Mesendoderm (in vitro differentiated cells): ENCODE data around the gene MYO16.

ENCODE experiments used
- DNase-seq: peaks from one replicate; pipeline ENCODE4 v3.0.0; 2013
- H2AK5ac ChIP-seq: 2 replicates; pipeline ENCODE4 v1.6.1; 2013; ENCODE audit warnings: low read length, inconsistent platforms
- H2BK120ac ChIP-seq: 2 replicates; pipeline ENCODE4 v1.6.1; 2013; ENCODE audit warnings: low read depth, mild to moderate bottlenecking, low read length, moderate library complexity, mixed read lengths
- H2BK15ac ChIP-seq: replicated peaks from 2 replicates; pipeline ENCODE4 v1.6.1; 2013; ENCODE audit warnings: low read depth, mild to moderate bottlenecking, moderate library complexity
- H2BK5ac ChIP-seq: 2 replicates; pipeline ENCODE4 v1.6.1; 2013; ENCODE audit warnings: low read length, inconsistent platforms
- H3K18ac ChIP-seq: 2 replicates; pipeline ENCODE4 v1.6.1; 2013; ENCODE audit warnings: mild to moderate bottlenecking, low read length, mixed read lengths
- H3K23ac ChIP-seq: one replicate; pipeline ENCODE4 v1.6.1; 2013; ENCODE audit warnings: low read length
- H3K27ac ChIP-seq: 2 replicates; pipeline ENCODE4 v1.5.1; 2013; ENCODE audit warnings: low read depth, mild to moderate bottlenecking, inconsistent platforms, low read length, moderate library complexity
- H3K27me3 ChIP-seq: 2 replicates; pipeline ENCODE4 v1.6.1; 2013; ENCODE audit warnings: low read length, control low read depth, mild to moderate bottlenecking, inconsistent platforms; ENCODE audit not compliant: insufficient read depth, poor library complexity
- H3K36me3 ChIP-seq: 2 replicates; pipeline ENCODE4 v1.6.1; 2013; ENCODE audit warnings: low read length, inconsistent platforms; ENCODE audit not compliant: control insufficient read depth, insufficient read depth
- H3K4ac ChIP-seq: one replicate; pipeline ENCODE4 v1.6.1; 2013; ENCODE audit warnings: low read depth, mild to moderate bottlenecking, low read length, moderate library complexity
- H3K4me1 ChIP-seq: 2 replicates; pipeline ENCODE4 v1.6.1; 2013; ENCODE audit warnings: low read depth, low read length, inconsistent platforms; ENCODE audit not compliant: control insufficient read depth
- H3K4me2 ChIP-seq: 2 replicates; pipeline ENCODE4 v1.6.1; 2013; ENCODE audit warnings: low read length
- H3K4me3 ChIP-seq: 2 replicates; pipeline ENCODE4 v1.5.1; 2013; ENCODE audit warnings: mild to moderate bottlenecking, low read length
- H3K56ac ChIP-seq: one replicate; pipeline ENCODE4 v1.6.1; 2013; ENCODE audit warnings: low read length
- H3K79me1 ChIP-seq: 2 replicates; pipeline ENCODE4 v1.6.1; 2013; ENCODE audit warnings: low read length, inconsistent platforms
- H3K79me2 ChIP-seq: 2 replicates; pipeline ENCODE4 v1.6.1; 2013; ENCODE audit warnings: mild to moderate bottlenecking, low read length; ENCODE audit not compliant: control insufficient read depth, insufficient read depth
- H3K9ac ChIP-seq: 2 replicates; pipeline ENCODE4 v1.6.1; 2013; ENCODE audit warnings: low read length, inconsistent platforms
- H4K5ac ChIP-seq: one replicate; pipeline ENCODE4 v1.6.1; 2013; ENCODE audit warnings: low read length
- H4K8ac ChIP-seq: one replicate; pipeline ENCODE4 v1.6.1; 2013; ENCODE audit warnings: low read depth, mild to moderate bottlenecking, control low read depth, low read length, moderate library complexity
- WGBS: extraction: QIAGEN DNeasy Blood & Tissue Kit; methylation state at CpG from one replicate; pipeline ENCODE4 v1.1.7; 2013; ENCODE audit warnings: low lambda C conversion rate, missing lambda C conversion rate; ENCODE audit not compliant: insufficient coverage; ENCODE audit errors: extremely low coverage; 5-methylcytosine and 5-hydroxymethylcytosine counted together

MYO16 gene

GRCh38 chr13:108827646-108828045 is 198.2 kb downstream of the MYO16 start:
- no peaks in the 10 kb centered on the region for H3K79me1 ChIP-seq
- no peak overlapping the region for H3K23ac ChIP-seq
- H2BK120ac ChIP-seq, result no peak overlapping the region
- WGBS, result no CpG with 5 or more reads among the region's 4 CpGs
- no peak overlapping the region for H4K5ac ChIP-seq
- no peak overlapping the region for H3K56ac ChIP-seq
- H3K9ac ChIP-seq, result no peak overlapping the region
- H3K4me1 ChIP-seq, result no peaks in the 10 kb centered on the region
- no peak overlapping the region for H2BK15ac ChIP-seq
- H3K18ac ChIP-seq, result no peak overlapping the region
- H3K79me2 ChIP-seq, result no peaks in the 10 kb centered on the region
- H3K4me2 ChIP-seq, result no peak overlapping the region
- no peak overlapping the region for H2BK5ac ChIP-seq
- no peak overlapping the region for H3K4ac ChIP-seq
- H3K27ac ChIP-seq, result no peak overlapping the region
- H3K4me3 ChIP-seq, result no peak overlapping the region
- H4K8ac ChIP-seq, result no peak overlapping the region
- DNase-seq, result no peak
- H2AK5ac ChIP-seq, result no peak overlapping the region
- no peaks in the 10 kb centered on the region for H3K36me3 ChIP-seq
- no peaks in the 10 kb centered on the region for H3K27me3 ChIP-seq

GRCh38 chr13:108828086-108828815 is 198.8 kb downstream of the MYO16 start:
- H2BK5ac ChIP-seq, result no peak overlapping the region
- H3K4ac ChIP-seq, result no peak overlapping the region
- no peaks in the 10 kb centered on the region for H3K79me1 ChIP-seq
- no peak overlapping the region for H2BK120ac ChIP-seq
- H3K27me3 ChIP-seq, result no peaks in the 10 kb centered on the region
- no peak overlapping the region for H3K27ac ChIP-seq
- no peak overlapping the region for H4K8ac ChIP-seq
- H3K9ac ChIP-seq, result no peak overlapping the region
- no peak overlapping the region for H2AK5ac ChIP-seq
- H2BK15ac ChIP-seq, result no peak overlapping the region
- H3K23ac ChIP-seq, result no peak overlapping the region
- H3K36me3 ChIP-seq, result no peaks in the 10 kb centered on the region
- H3K56ac ChIP-seq, result no peak overlapping the region
- no peak overlapping the region for H4K5ac ChIP-seq
- H3K4me2 ChIP-seq, result no peak overlapping the region
- H3K4me3 ChIP-seq, result peak overlapping the region; percentile 13
- no CpG with 5 or more reads among the region's 9 CpGs for WGBS
- no peaks in the 10 kb centered on the region for H3K79me2 ChIP-seq
- H3K18ac ChIP-seq, result no peak overlapping the region
- peak; percentile 5 for DNase-seq
- no peaks in the 10 kb centered on the region for H3K4me1 ChIP-seq

- Histone ChIP-seq H3K56ac (no peak overlapping the region), H3K18ac (no peak overlapping the region), H3K79me2 (no peaks in the 10 kb centered on the region), H3K4ac (no peak overlapping the region), H2AK5ac (no peak overlapping the region), H3K23ac (no peak overlapping the region), H3K9ac (no peak overlapping the region), H4K5ac (no peak overlapping the region), H3K4me1 (no peaks in the 10 kb centered on the region), H3K27me3 (no peaks in the 10 kb centered on the region), H3K4me3 (no peak overlapping the region), H3K79me1 (no peaks in the 10 kb centered on the region), H3K27ac (no peak overlapping the region), H4K8ac (no peak overlapping the region), H3K36me3 (no peaks in the 10 kb centered on the region), H3K4me2 (no peak overlapping the region), H2BK15ac (no peak overlapping the region), H2BK120ac (no peak overlapping the region), H2BK5ac (no peak overlapping the region)
- WGBS, result no CpG with 5 or more reads among the region's 3 CpGs
- DNase-seq, result no peak
These were observed 201.5 kb downstream of the MYO16 start for GRCh38 chr13:108830916-108831315.

- Histone ChIP-seq H3K4me1 (no peaks in the 10 kb centered on the region), H3K9ac (no peak overlapping the region), H3K18ac (no peak overlapping the region), H3K4me3 (no peak overlapping the region), H3K56ac (no peak overlapping the region), H2BK5ac (no peak overlapping the region), H3K27me3 (no peaks in the 10 kb centered on the region), H3K4me2 (no peak overlapping the region), H3K79me1 (no peaks in the 10 kb centered on the region), H2AK5ac (no peak overlapping the region), H4K5ac (no peak overlapping the region), H3K4ac (no peak overlapping the region), H4K8ac (no peak overlapping the region), H3K27ac (no peak overlapping the region), H3K36me3 (no peaks in the 10 kb centered on the region), H2BK15ac (no peak overlapping the region), H3K23ac (no peak overlapping the region), H3K79me2 (no peaks in the 10 kb centered on the region), H2BK120ac (no peak overlapping the region)
- DNase-seq, result no peak
- no CpG with 5 or more reads among the region's 1 CpG for WGBS
These were observed 204.1 kb downstream of the MYO16 start for GRCh38 chr13:108833531-108833930.

GRCh38 chr13:108834193-108834592 is 204.8 kb downstream of the MYO16 start:
- no peak overlapping the region for H3K9ac ChIP-seq
- no peak overlapping the region for H3K4me2 ChIP-seq
- H3K56ac ChIP-seq, result no peak overlapping the region
- H3K79me2 ChIP-seq, result no peaks in the 10 kb centered on the region
- no peak overlapping the region for H3K4me3 ChIP-seq
- no peak overlapping the region for H2BK120ac ChIP-seq
- H3K18ac ChIP-seq, result no peak overlapping the region
- H3K27ac ChIP-seq, result no peak overlapping the region
- no peak overlapping the region for H4K5ac ChIP-seq
- H3K23ac ChIP-seq, result no peak overlapping the region
- no peaks in the 10 kb centered on the region for H3K27me3 ChIP-seq
- H3K4me1 ChIP-seq, result no peaks in the 10 kb centered on the region
- H2AK5ac ChIP-seq, result no peak overlapping the region
- H3K36me3 ChIP-seq, result no peaks in the 10 kb centered on the region
- no peak overlapping the region for H4K8ac ChIP-seq
- no CpG with 5 or more reads among the region's 1 CpG for WGBS
- no peak overlapping the region for H3K4ac ChIP-seq
- H3K79me1 ChIP-seq, result no peaks in the 10 kb centered on the region
- no peak overlapping the region for H2BK5ac ChIP-seq
- DNase-seq, result peak; percentile 53
- H2BK15ac ChIP-seq, result no peak overlapping the region

- H3K27me3 ChIP-seq, result no peaks in the 10 kb centered on the region
These were observed 205.7 kb downstream of the MYO16 start for GRCh38 chr13:108835083-108835482.

More at GRCh38 chr13:108835083-108835482, 205.7 kb downstream of the MYO16 start:
- Histone ChIP-seq H3K4me2 (no peak overlapping the region), H2BK5ac (no peak overlapping the region), H3K4me3 (no peak overlapping the region), H3K56ac (no peak overlapping the region), H2BK15ac (no peak overlapping the region), H4K5ac (no peak overlapping the region), H3K36me3 (no peaks in the 10 kb centered on the region), H3K23ac (no peak overlapping the region), H4K8ac (no peak overlapping the region), H3K79me1 (no peaks in the 10 kb centered on the region), H3K27ac (no peak overlapping the region), H3K4ac (no peak overlapping the region), H3K9ac (no peak overlapping the region), H3K4me1 (no peaks in the 10 kb centered on the region), H3K79me2 (no peaks in the 10 kb centered on the region), H2AK5ac (no peak overlapping the region), H2BK120ac (no peak overlapping the region), H3K18ac (no peak overlapping the region)
- peak; percentile 28 for DNase-seq
- no CpG with 5 or more reads among the region's 3 CpGs for WGBS
